H1 (cell line): ENCODE measurements around the gene C15orf39. TPM values are rescaled to one million over a fixed set of nuclear protein-coding genes. Genes with fewer than 3 reads are reported as not detected.

Experiments used
- CTCF ChIA-PET: fragments of 300-600 bp; sonication (Branson Sonifier 250); formaldehyde crosslinking; loops from one replicate; lab custom pipeline; 2021; ENCODE audit not compliant: partially characterized antibody; lab: Charles Lee
- POLR2A ChIA-PET: fragments of 300-600 bp; sonication (Branson Sonifier 250); formaldehyde crosslinking; loops from one replicate; lab custom pipeline; 2021; ENCODE audit warnings: inconsistent platforms; ENCODE audit not compliant: partially characterized antibody; lab: Charles Lee
- DNase-seq, 2 experiments: peaks; one replicate each; pipeline versions ENCODE4 v3.0.0 to v3.0.0-alpha.2; 2010 to 2022; ENCODE audit warnings: low spot score in 2 of 2, low read depth in 1 of 2, mixed read lengths in 1 of 2
- FAIRE-seq: peaks from 2 replicates; lab custom pipeline; 2011; peaks lifted over from hg19 to GRCh38; lab: Jason Lieb, UNC
- H2AFZ ChIP-seq: 2 replicates; pipeline ENCODE4 v1.8.1; 2012; ENCODE audit warnings: low read length, inconsistent platforms
- H2AK5ac ChIP-seq: 2 replicates; pipeline ENCODE4 v1.6.1; 2013; ENCODE audit warnings: low read depth, low read length
- H2BK120ac ChIP-seq: replicated peaks from 2 replicates; pipeline ENCODE3; 2013; ENCODE audit warnings: low read depth, low read length, inconsistent platforms
- H2BK12ac ChIP-seq: 2 replicates; pipeline ENCODE4 v1.6.1; 2013; ENCODE audit warnings: low read depth, low read length
- H2BK15ac ChIP-seq: 2 replicates; pipeline ENCODE4 v1.6.1; 2013; ENCODE audit warnings: low read length
- H2BK20ac ChIP-seq: 2 replicates; pipeline ENCODE4 v1.6.1; 2013; ENCODE audit warnings: low read length
- H2BK5ac ChIP-seq: 2 replicates; pipeline ENCODE4 v1.6.1; 2013; ENCODE audit warnings: low read depth, low read length
- H3K14ac ChIP-seq: 2 replicates; pipeline ENCODE4 v1.6.1; 2013; ENCODE audit warnings: inconsistent platforms; ENCODE audit not compliant: insufficient read length
- H3K18ac ChIP-seq: 2 replicates; pipeline ENCODE4 v1.6.1; 2013; ENCODE audit warnings: low read length; ENCODE audit errors: extremely low read depth
- H3K23ac ChIP-seq: 2 replicates; pipeline ENCODE4 v1.6.1; 2013; ENCODE audit warnings: inconsistent platforms; ENCODE audit not compliant: insufficient read length
- H3K23me2 ChIP-seq: 2 replicates; pipeline ENCODE4 v1.6.1; 2013; ENCODE audit warnings: low read depth, low read length
- H3K27ac ChIP-seq: 2 replicates; pipeline ENCODE4 v1.6.1; 2011; ENCODE audit warnings: low read depth, low read length, inconsistent platforms
- H3K27me3 ChIP-seq, 4 experiments: replicated peaks in 1 of 4; 1 replicate in 1 of 4; 2 replicates in 3 of 4; pipeline versions ENCODE4 v1.6.1 to v1.8.1; 2011 to 2013; ENCODE audit warnings: low read length in 3 of 4, mild to moderate bottlenecking in 3 of 4, inconsistent platforms in 2 of 4, mixed read lengths in 2 of 4, moderate library complexity in 1 of 4; ENCODE audit not compliant: control insufficient read depth in 3 of 4, insufficient read depth in 3 of 4; ENCODE audit errors: extremely low read depth in 1 of 4
- H3K36me3 ChIP-seq, 4 experiments: 2 replicates each; pipeline versions ENCODE4 v1.6.1 to v1.8.1; 2011 to 2013; ENCODE audit warnings: mild to moderate bottlenecking in 4 of 4, low read length in 3 of 4, moderate library complexity in 2 of 4, control low read depth in 1 of 4, inconsistent platforms in 1 of 4; ENCODE audit not compliant: insufficient read depth in 4 of 4, control insufficient read depth in 2 of 4
- H3K4ac ChIP-seq: replicated peaks from 2 replicates; pipeline ENCODE3; 2013; ENCODE audit warnings: low read length, low read depth, mixed read lengths, inconsistent platforms; ENCODE audit not compliant: insufficient read length
- H3K4me1 ChIP-seq, 4 experiments: replicated peaks in 1 of 4; 1 replicate in 1 of 4; 2 replicates in 3 of 4; pipeline versions ENCODE4 v1.6.1 to v1.8.1; 2011 to 2013; ENCODE audit warnings: low read length in 3 of 4, inconsistent platforms in 2 of 4, mixed read lengths in 1 of 4; ENCODE audit not compliant: insufficient read depth in 4 of 4, control insufficient read depth in 3 of 4
- H3K4me2 ChIP-seq, 2 experiments: 2 replicates each; pipeline versions ENCODE4 v1.6.1 to v1.8.1; 2011 to 2013; ENCODE audit warnings: low read depth in 2 of 2, low read length in 2 of 2, control low read depth in 1 of 2, inconsistent platforms in 1 of 2, mild to moderate bottlenecking in 1 of 2; ENCODE audit not compliant: insufficient read depth in 1 of 2
- H3K4me3 ChIP-seq, 4 experiments: fragments of 200-600, 300-600 bp in 1 of 4; sonication (generic), shearing (Covaris generic), sonication (Bioruptor Twin) in 1 of 4; 2 replicates each; pipeline versions ENCODE4 v1.5.1 to v1.8.1; 2011 to 2016; ENCODE audit warnings: low read length in 4 of 4, low read depth in 3 of 4, control low read depth in 2 of 4, inconsistent platforms in 2 of 4, mild to moderate bottlenecking in 2 of 4, mixed read lengths in 1 of 4, moderate library complexity in 1 of 4; ENCODE audit not compliant: insufficient read depth in 2 of 4; ENCODE audit errors: extremely low read depth in 1 of 4
- H3K56ac ChIP-seq: replicated peaks from 2 replicates; pipeline ENCODE3; 2013; ENCODE audit warnings: low read depth, mild to moderate bottlenecking, mixed read lengths, low read length, inconsistent platforms; ENCODE audit not compliant: insufficient read length
- H3K79me1 ChIP-seq: 2 replicates; pipeline ENCODE4 v1.6.1; 2013; ENCODE audit warnings: low read depth, low read length, control low read depth
- H3K79me2 ChIP-seq, 2 experiments: 2 replicates each; pipeline versions ENCODE4 v1.6.1 to v1.8.1; 2012 to 2013; ENCODE audit warnings: low read length in 2 of 2, mild to moderate bottlenecking in 2 of 2, inconsistent platforms in 1 of 2; ENCODE audit not compliant: insufficient read depth in 2 of 2, control insufficient read depth in 1 of 2
- H3K9ac ChIP-seq, 4 experiments: replicated peaks in 1 of 4; 1 replicate in 1 of 4; 2 replicates in 3 of 4; pipeline versions ENCODE4 v1.6.1 to v1.8.1; 2011 to 2013; ENCODE audit warnings: low read depth in 3 of 4, low read length in 3 of 4, control low read depth in 2 of 4, mild to moderate bottlenecking in 2 of 4, moderate library complexity in 2 of 4, inconsistent platforms in 1 of 4; ENCODE audit errors: extremely low read depth in 1 of 4
- H3K9me3 ChIP-seq, 2 experiments: 2 replicates each; pipeline versions ENCODE4 v1.6.1 to v1.8.1; 2012 to 2013; ENCODE audit warnings: mild to moderate bottlenecking in 2 of 2, moderate library complexity in 2 of 2, control low read depth in 1 of 2, inconsistent platforms in 1 of 2, low read depth in 1 of 2, low read length in 1 of 2, mixed read lengths in 1 of 2; ENCODE audit not compliant: insufficient read depth in 2 of 2
- H4K20me1 ChIP-seq, 2 experiments: replicated peaks in 1 of 2; 2 replicates each; pipeline versions ENCODE3 to v1.8.1; 2011 to 2013; ENCODE audit warnings: inconsistent platforms in 2 of 2, low read length in 2 of 2, mild to moderate bottlenecking in 1 of 2; ENCODE audit not compliant: insufficient read depth in 2 of 2, control insufficient read depth in 1 of 2
- H4K5ac ChIP-seq: 2 replicates; pipeline ENCODE4 v1.6.1; 2013; ENCODE audit warnings: low read length, low read depth, mixed read lengths, inconsistent platforms; ENCODE audit not compliant: insufficient read length
- H4K8ac ChIP-seq: 2 replicates; pipeline ENCODE4 v1.8.0; 2013; ENCODE audit warnings: mild to moderate bottlenecking, moderate library complexity, low read length, inconsistent platforms; ENCODE audit not compliant: insufficient read depth; ENCODE audit errors: extremely low read depth
- H4K91ac ChIP-seq: replicated peaks from 2 replicates; pipeline ENCODE3; 2013; ENCODE audit warnings: low read length, mixed read lengths, inconsistent platforms; ENCODE audit not compliant: insufficient read length
- JUND ChIP-seq: IDR thresholded peaks from 2 replicates; pipeline ENCODE4 v1.6.1; 2011; ENCODE audit warnings: mild to moderate bottlenecking, improper control_type of control experiment, low read length
- POLR2A ChIP-seq, 2 experiments: IDR thresholded peaks; 1 replicate in 1 of 2; 2 replicates in 1 of 2; pipeline ENCODE4 v1.6.1; 2011; ENCODE audit warnings: low read depth in 2 of 2, low read length in 2 of 2, mild to moderate bottlenecking in 2 of 2; ENCODE audit errors: control extremely low read depth in 1 of 2
- WGBS, 2 experiments: shearing (Covaris generic) in 1 of 2; methylation state at CpG; one replicate each; pipeline versions ENCODE4 v1.1.6 to v1.1.7; 2013 to 2015; ENCODE audit warnings: low lambda C conversion rate in 2 of 2, mixed read lengths in 2 of 2, inconsistent platforms in 1 of 2, low coverage in 1 of 2, missing lambda C conversion rate in 1 of 2; ENCODE audit not compliant: insufficient replicate concordance in 2 of 2, insufficient coverage in 1 of 2, insufficient read length in 1 of 2; ENCODE audit errors: extremely low coverage in 1 of 2, missing lambda C conversion rate in 1 of 2; 5-methylcytosine and 5-hydroxymethylcytosine counted together
- polyA plus RNA-seq, 7 experiments: library from polyadenylated mRNA; depleted of rRNA in 3 of 7; stranded (reverse) in 5 of 7; unstranded in 2 of 7; fragments of >200 nt in 5 of 7; fragments of 200-250 nt in 2 of 7; gene quantifications; 1 replicate in 5 of 7; 2 replicates in 1 of 7; 4 replicates in 1 of 7; pipeline versions ENCODE4 v1.2.1 to v1.2.3, GENCODE V29; 2011 to 2013; ENCODE audit warnings: missing spikeins in 2 of 7, mixed read lengths in 2 of 7
- total RNA-seq: library from RNA; stranded (reverse); fragmentation: NEBNext Ultra II Directional; extraction: Animal tissue kit (Norgen Biotek cat#: 25700); gene quantifications from 2 replicates; pipeline ENCODE4 v1.2.1, GENCODE V29; 2021

The C15orf39 gene
- total and polyA plus RNA-seq, 2 of the 8 experiments (the other 6 are each of a cell fraction or from before 2014, with no cell fraction given) = 13.8 to 38.5 TPM

- DNase-seq = no peak
- ChIA-PET POLR2A (interaction anchor here (0.6 to 1.6 kb wide), 2 partner anchors 10 to 179 kb away, joined by 4 read pairs; partner anchors contain the start of gene C15orf39), CTCF (interaction anchor here (0.9 to 5.6 kb wide), 6 partner anchors 8 to 181 kb away, joined by 3 to 24 read pairs (median 4); partner anchors contain the start of gene C15orf39)
- Histone ChIP-seq H2BK20ac (no peak overlapping the region), H3K4ac (no peak overlapping the region), H3K79me1 (peaks cover 5% of the 10 kb centered on the region; the same call in 1 of the 2 replicates), H3K4me2 (no peak overlapping the region), H4K5ac (no peak overlapping the region), H3K27ac (no peak overlapping the region), H2BK15ac (no peak overlapping the region), H3K23me2 (no peaks in the 10 kb centered on the region), H3K9ac (no peak overlapping the region), H4K8ac (no peak overlapping the region), H3K9me3 (no peaks in the 10 kb centered on the region), H3K36me3 (peaks cover 27 to 46% (median 31%) of the 10 kb centered on the region in 4 experiments; a peak in 7 of 8 replicates), H2BK5ac (no peak overlapping the region), H3K79me2 (peaks cover 0 to 32% of the 10 kb centered on the region in 2 experiments; a peak in 3 of 4 replicates), H3K14ac (no peak overlapping the region), H3K18ac (no peak overlapping the region), H3K56ac (no peak overlapping the region), H3K23ac (no peak overlapping the region), H2BK12ac (no peak overlapping the region), H4K91ac (no peak overlapping the region), H2AK5ac (no peak overlapping the region), H2AFZ (no peak overlapping the region), H3K4me3 (no peak overlapping the region), H2BK120ac (no peak overlapping the region), H3K27me3 (no peaks in the 10 kb centered on the region), H4K20me1 (peaks cover 41 to 50% of the 10 kb centered on the region in 2 experiments), H3K4me1 (peaks cover 0 to 17% (median 3%) of the 10 kb centered on the region in 4 experiments; a peak in 4 of 7 replicates)
- WGBS, 2 experiments = 90% methylated on average over 9 of the region's 9 CpGs; no CpG with 5 or more reads in 1 of the 2 experiments
- no peak for TF ChIP-seq JUND
- no peak for TF ChIP-seq POLR2A (IDR thresholded peaks at IDR 0.05; ENCODE audit: control extremely low read depth in 1 of 2, low read depth in 2 of 2, low read length in 2 of 2)
- FAIRE-seq = no peak
Observed at GRCh38 chr15:75211436-75212199, 9.9 kb downstream of the C15orf39 start.
